GM06990 (cell line): ENCODE results near the gene BANK1.

Experiments used
- DNase-seq: peaks from one replicate; pipeline ENCODE4 v3.0.0-alpha.2; 2011; ENCODE audit not compliant: insufficient read length; ENCODE audit errors: extremely low read depth
- H3K27me3 ChIP-seq: replicated peaks from 2 replicates; pipeline ENCODE4 v1.6.0; 2011; ENCODE audit warnings: low read length; ENCODE audit not compliant: control insufficient read depth, insufficient read depth
- H3K36me3 ChIP-seq: 2 replicates; pipeline ENCODE4 v1.5.1; 2011; ENCODE audit warnings: low read length; ENCODE audit not compliant: control insufficient read depth, insufficient read depth
- H3K4me3 ChIP-seq: replicated peaks from 2 replicates; pipeline ENCODE4 v1.5.1; 2011; ENCODE audit warnings: low read depth, mild to moderate bottlenecking, control low read depth, low read length
- TF ChIP-seq, protein P1 (sequence below): IDR thresholded peaks from 2 replicates; pipeline ENCODE4 v1.5.1; 2011; ENCODE audit warnings: low read length, control low read depth, mild to moderate bottlenecking, inconsistent platforms; ENCODE audit not compliant: insufficient read depth, poor library complexity, severe bottlenecking

BANK1 gene

DNA sequence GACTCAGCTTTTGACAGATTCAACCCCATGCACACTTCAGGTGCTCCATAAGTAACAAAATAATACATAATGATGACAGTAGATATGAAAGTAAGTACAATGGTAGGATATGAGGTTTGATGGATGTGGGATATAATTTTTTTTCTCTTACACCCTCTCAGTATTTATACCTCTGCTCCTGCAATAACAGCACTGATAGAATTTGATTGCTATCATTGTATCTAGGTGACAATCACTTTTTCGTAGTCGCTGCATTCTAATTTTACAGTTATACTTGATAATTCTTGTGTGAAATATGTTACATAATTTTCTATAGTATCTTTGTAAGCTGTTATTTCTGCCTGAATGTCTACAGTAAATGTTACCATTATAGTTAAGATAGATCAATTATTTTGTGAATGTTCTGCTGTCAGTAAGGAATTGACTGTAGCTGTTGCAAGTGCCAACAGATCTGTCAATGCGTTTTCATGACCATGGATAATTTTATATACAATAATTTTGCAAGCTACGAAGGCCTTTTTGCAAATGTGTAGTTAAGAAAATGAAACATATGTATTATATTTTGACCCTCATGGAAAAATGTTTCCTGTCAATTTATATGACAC is 128.9 kb downstream of the BANK1 start:
- Histone ChIP-seq H3K36me3 (no peaks in the 10 kb centered on the region), H3K27me3 (no peaks in the 10 kb centered on the region), H3K4me3 (no peak overlapping the region)
- TF ChIP-seq, protein P1, sequence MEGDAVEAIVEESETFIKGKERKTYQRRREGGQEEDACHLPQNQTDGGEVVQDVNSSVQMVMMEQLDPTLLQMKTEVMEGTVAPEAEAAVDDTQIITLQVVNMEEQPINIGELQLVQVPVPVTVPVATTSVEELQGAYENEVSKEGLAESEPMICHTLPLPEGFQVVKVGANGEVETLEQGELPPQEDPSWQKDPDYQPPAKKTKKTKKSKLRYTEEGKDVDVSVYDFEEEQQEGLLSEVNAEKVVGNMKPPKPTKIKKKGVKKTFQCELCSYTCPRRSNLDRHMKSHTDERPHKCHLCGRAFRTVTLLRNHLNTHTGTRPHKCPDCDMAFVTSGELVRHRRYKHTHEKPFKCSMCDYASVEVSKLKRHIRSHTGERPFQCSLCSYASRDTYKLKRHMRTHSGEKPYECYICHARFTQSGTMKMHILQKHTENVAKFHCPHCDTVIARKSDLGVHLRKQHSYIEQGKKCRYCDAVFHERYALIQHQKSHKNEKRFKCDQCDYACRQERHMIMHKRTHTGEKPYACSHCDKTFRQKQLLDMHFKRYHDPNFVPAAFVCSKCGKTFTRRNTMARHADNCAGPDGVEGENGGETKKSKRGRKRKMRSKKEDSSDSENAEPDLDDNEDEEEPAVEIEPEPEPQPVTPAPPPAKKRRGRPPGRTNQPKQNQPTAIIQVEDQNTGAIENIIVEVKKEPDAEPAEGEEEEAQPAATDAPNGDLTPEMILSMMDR: no peak
- no peak for DNase-seq

DNA sequence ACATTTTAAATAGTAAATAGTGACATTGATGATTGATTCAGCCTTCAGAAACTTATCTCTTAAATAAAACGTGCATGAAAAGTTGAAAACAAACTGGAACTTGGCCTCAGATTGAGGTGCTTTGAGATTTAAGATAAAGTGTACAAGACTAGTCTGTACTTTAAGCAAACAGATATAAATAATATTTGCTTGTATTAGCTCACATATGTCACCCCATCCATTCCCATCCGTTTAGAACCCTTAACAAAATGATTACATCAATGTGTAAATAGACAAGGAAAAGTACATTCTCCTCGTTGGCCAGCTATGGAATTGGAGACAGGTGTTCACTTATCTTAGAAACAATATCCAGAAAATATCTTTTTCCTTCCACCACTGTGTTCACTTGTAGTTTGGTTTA is 130.8 kb downstream of the BANK1 start:
- no peak overlapping the region for H3K4me3 ChIP-seq
- TF ChIP-seq, protein P1: no peak
- H3K36me3 ChIP-seq: no peaks in the 10 kb centered on the region
- no peaks in the 10 kb centered on the region for H3K27me3 ChIP-seq
- DNase-seq: no peak

DNA sequence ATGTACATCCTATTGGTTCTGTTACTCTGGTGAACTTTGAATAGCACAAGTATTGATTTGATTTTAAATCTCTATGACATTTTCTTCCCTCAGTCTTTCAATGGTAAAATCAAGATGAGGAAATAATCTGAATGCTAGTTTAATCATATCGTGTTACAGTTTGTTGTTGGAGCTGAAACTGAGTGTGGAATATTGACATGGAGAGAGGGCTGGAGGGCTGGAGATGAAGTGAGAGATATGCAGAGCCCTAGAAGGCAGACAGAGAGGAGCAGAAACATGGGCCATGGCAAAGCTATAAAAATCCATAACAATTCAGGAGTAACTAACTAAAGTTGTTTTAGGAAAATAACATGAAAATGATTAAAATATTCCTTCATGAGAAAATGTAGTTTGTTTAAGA is 141.1 kb downstream of the BANK1 start:
- TF ChIP-seq, protein P1: no peak
- Histone ChIP-seq H3K27me3 (no peaks in the 10 kb centered on the region), H3K4me3 (no peak overlapping the region), H3K36me3 (no peaks in the 10 kb centered on the region)
- DNase-seq: no peak

DNA sequence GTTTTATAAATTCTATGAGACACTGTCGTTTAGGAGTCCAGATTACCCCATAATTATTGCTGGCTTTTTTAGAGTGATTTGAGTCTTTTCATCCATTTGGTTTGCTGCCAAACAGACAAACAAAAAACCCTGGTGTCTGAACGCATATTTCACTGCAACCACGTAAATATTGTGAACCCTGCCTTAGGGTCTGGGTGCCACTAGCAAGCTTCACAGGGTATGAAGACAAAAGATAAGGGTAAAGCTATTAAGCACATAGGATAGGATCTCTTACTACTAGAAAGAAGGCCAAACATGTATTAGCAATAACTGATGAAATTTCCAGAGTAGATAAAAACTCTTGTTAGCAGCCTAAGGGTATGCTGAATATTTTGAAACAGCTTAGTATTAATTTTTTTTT is 143.3 kb downstream of the BANK1 start:
- DNase-seq: no peak
- TF ChIP-seq, protein P1: no peak
- Histone ChIP-seq H3K4me3 (no peak overlapping the region), H3K27me3 (no peaks in the 10 kb centered on the region), H3K36me3 (no peaks in the 10 kb centered on the region)

DNA sequence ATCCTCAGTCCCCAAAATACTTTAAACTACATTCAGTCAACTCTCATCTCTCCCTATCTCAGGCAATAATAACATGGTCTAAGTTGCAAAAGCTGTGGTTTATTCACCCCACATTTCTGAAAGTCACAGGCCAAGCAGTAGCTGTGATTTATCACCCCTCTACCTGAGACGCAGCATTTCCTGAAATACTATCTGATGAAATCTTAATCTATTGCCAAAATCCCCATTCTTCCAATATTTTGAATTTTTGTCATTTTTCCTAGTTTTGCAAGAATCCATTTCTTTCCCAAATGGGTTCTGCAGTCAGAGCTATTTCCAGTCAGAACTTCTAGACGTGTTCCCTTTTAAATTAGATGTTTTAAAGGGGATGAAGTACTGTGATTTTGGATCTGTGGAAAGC is 148.3 kb downstream of the BANK1 start:
- H3K4me3 ChIP-seq: no peak overlapping the region
- DNase-seq: no peak
- no peaks in the 10 kb centered on the region for H3K36me3 ChIP-seq
- no peaks in the 10 kb centered on the region for H3K27me3 ChIP-seq
- TF ChIP-seq, protein P1: no peak

DNA sequence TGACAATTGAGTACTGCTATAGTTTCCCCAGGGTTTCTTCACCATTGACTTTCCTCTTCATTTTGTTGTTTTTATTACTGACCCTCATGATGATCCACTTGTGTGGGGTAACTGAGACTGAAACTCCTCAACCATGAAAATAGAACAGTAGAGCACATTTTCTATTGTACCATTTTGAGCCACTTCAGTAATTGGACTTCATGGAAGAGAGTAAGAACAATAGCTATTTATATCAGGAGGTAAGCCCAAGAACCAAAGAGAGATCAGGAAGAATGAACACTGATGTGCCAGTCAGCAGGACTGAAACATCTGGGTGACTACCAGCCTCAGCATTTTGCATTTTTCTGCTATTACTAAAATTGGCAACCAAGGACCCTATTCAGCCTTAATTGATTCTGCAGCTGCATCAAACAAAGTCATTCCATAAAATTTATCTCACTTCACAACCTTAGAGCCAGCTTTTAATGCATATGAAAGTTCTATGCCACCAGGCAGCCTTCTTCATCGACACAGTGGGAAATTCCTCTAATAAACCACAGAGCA is 151.4 kb downstream of the BANK1 start:
- Histone ChIP-seq H3K4me3 (no peak overlapping the region), H3K36me3 (no peaks in the 10 kb centered on the region), H3K27me3 (no peaks in the 10 kb centered on the region)
- no peak for DNase-seq
- TF ChIP-seq, protein P1: no peak
